ENCODE data around the gene RFX2. TPM values are rescaled to one million over a fixed set of nuclear protein-coding genes. Genes with fewer than 3 reads are reported as not detected.

Gene RFX2
- total and polyA plus RNA-seq, 9 of the 15 experiments (the other 6 are each of a cell fraction or from before 2014, with no cell fraction given), result 3.6 to 18.7 (median 8.7) TPM

DNA sequence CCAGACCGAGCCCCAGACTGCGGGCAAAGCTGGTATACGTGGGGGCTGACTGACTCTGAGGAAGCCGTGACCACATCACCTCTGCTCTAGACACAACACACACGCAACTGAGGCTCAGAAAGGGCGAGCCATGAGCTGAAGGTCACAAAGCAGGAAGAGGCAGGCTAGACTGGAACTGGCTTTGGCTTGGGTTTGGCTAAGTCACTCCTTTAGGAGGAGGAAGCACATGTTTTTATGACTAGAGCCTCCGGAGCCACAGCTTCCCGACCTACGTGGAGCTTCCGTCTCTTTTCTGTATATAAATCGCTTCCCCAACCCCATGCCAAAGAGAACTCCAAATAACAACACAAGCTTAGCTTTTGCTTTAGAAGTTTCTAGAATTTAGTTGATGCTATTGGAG lies 48.0 kb downstream of the RFX2 start (continued):
- TF ChIP-seq, protein P1, sequence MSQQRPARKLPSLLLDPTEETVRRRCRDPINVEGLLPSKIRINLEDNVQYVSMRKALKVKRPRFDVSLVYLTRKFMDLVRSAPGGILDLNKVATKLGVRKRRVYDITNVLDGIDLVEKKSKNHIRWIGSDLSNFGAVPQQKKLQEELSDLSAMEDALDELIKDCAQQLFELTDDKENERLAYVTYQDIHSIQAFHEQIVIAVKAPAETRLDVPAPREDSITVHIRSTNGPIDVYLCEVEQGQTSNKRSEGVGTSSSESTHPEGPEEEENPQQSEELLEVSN (IDR thresholded peaks at IDR 0.05; ENCODE audit: borderline replicate concordance in 1 of 2, extremely low read depth in 1 of 2, insufficient read depth in 1 of 2, insufficient read length in 1 of 2, low read depth in 1 of 2, low read length in 1 of 2, poor library complexity in 1 of 2, severe bottlenecking in 1 of 2), result peak in 1 of 2 experiments; percentile 13
- TF ChIP-seq KDM1A (IDR thresholded peaks at IDR 0.05) (0 out of 4 replicates have a peak, but pooled peaks of 1 of the 2 experiments have one; percentile 8), ZKSCAN3 (CRISPR knock-in tag; IDR thresholded peaks at IDR 0.05) (no peak), ETV5 (CRISPR knock-in tag; IDR thresholded peaks at IDR 0.05; ENCODE audit: low read depth) (no peak), RBM34 (IDR thresholded peaks at IDR 0.05; ENCODE audit: borderline replicate concordance, insufficient read depth, low read length) (no peak), ARID1B (IDR thresholded peaks at IDR 0.05) (no peak), SRSF1 (IDR thresholded peaks at IDR 0.05; ENCODE audit: low read depth, low read length) (no peak), DEAF1 (CRISPR knock-in tag; IDR thresholded peaks at IDR 0.05) (no peak), MCM3 (IDR thresholded peaks at IDR 0.05) (no peak), U2AF2 (optimal IDR thresholded peaks at IDR 0.05; ENCODE audit: low read depth, low read length) (no peak), ZFP36 (IDR thresholded peaks at IDR 0.05; ENCODE audit: low read depth, low read length, partially characterized antibody) (peak; percentile 48), PHB (CRISPR knock-in tag; IDR thresholded peaks at IDR 0.05) (no peak), POLR2A (conservative IDR thresholded peaks at IDR 0.05) (no peak), RBM25 (IDR thresholded peaks at IDR 0.05; ENCODE audit: low read depth, low read length, severe bottlenecking) (peak; percentile 14), MCM2 (IDR thresholded peaks at IDR 0.05; ENCODE audit: low read depth) (no peak), MAX (CRISPR knock-in tag; IDR thresholded peaks at IDR 0.05) (peak; percentile 57; the same call in 1 of the 2 replicates)
- TF ChIP-seq, protein P2, sequence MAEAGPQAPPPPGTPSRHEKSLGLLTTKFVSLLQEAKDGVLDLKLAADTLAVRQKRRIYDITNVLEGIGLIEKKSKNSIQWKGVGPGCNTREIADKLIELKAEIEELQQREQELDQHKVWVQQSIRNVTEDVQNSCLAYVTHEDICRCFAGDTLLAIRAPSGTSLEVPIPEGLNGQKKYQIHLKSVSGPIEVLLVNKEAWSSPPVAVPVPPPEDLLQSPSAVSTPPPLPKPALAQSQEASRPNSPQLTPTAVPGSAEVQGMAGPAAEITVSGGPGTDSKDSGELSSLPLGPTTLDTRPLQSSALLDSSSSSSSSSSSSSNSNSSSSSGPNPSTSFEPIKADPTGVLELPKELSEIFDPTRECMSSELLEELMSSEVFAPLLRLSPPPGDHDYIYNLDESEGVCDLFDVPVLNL (CRISPR knock-in tag; IDR thresholded peaks at IDR 0.05; ENCODE audit: low read depth), result no peak
- TF ChIP-seq, protein P3, sequence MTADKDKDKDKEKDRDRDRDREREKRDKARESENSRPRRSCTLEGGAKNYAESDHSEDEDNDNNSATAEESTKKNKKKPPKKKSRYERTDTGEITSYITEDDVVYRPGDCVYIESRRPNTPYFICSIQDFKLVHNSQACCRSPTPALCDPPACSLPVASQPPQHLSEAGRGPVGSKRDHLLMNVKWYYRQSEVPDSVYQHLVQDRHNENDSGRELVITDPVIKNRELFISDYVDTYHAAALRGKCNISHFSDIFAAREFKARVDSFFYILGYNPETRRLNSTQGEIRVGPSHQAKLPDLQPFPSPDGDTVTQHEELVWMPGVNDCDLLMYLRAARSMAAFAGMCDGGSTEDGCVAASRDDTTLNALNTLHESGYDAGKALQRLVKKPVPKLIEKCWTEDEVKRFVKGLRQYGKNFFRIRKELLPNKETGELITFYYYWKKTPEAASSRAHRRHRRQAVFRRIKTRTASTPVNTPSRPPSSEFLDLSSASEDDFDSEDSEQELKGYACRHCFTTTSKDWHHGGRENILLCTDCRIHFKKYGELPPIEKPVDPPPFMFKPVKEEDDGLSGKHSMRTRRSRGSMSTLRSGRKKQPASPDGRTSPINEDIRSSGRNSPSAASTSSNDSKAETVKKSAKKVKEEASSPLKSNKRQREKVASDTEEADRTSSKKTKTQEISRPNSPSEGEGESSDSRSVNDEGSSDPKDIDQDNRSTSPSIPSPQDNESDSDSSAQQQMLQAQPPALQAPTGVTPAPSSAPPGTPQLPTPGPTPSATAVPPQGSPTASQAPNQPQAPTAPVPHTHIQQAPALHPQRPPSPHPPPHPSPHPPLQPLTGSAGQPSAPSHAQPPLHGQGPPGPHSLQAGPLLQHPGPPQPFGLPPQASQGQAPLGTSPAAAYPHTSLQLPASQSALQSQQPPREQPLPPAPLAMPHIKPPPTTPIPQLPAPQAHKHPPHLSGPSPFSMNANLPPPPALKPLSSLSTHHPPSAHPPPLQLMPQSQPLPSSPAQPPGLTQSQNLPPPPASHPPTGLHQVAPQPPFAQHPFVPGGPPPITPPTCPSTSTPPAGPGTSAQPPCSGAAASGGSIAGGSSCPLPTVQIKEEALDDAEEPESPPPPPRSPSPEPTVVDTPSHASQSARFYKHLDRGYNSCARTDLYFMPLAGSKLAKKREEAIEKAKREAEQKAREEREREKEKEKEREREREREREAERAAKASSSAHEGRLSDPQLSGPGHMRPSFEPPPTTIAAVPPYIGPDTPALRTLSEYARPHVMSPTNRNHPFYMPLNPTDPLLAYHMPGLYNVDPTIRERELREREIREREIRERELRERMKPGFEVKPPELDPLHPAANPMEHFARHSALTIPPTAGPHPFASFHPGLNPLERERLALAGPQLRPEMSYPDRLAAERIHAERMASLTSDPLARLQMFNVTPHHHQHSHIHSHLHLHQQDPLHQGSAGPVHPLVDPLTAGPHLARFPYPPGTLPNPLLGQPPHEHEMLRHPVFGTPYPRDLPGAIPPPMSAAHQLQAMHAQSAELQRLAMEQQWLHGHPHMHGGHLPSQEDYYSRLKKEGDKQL (CRISPR knock-in tag; IDR thresholded peaks at IDR 0.05; ENCODE audit: borderline replicate concordance), result no peak
